GM12891 (cell line): ENCODE results near the gene ROBO3.

ENCODE experiments used
- POLR2A ChIP-seq: IDR thresholded peaks from 2 replicates; pipeline ENCODE4 v1.6.1; 2011; ENCODE audit warnings: low read depth, low read length, control low read depth
- POLR2AphosphoS5 ChIP-seq: IDR thresholded peaks from 2 replicates; pipeline ENCODE4 v1.6.1; 2011; ENCODE audit warnings: low read depth, low read length, control low read depth
- POU2F2 ChIP-seq: IDR thresholded peaks from 2 replicates; pipeline ENCODE4 v1.6.1; 2011; ENCODE audit warnings: low read depth, mild to moderate bottlenecking, control low read depth, low read length, moderate library complexity
- TAF1 ChIP-seq: IDR thresholded peaks from 2 replicates; pipeline ENCODE4 v1.6.1; 2011; ENCODE audit warnings: low read depth, low read length, control low read depth

DNA sequence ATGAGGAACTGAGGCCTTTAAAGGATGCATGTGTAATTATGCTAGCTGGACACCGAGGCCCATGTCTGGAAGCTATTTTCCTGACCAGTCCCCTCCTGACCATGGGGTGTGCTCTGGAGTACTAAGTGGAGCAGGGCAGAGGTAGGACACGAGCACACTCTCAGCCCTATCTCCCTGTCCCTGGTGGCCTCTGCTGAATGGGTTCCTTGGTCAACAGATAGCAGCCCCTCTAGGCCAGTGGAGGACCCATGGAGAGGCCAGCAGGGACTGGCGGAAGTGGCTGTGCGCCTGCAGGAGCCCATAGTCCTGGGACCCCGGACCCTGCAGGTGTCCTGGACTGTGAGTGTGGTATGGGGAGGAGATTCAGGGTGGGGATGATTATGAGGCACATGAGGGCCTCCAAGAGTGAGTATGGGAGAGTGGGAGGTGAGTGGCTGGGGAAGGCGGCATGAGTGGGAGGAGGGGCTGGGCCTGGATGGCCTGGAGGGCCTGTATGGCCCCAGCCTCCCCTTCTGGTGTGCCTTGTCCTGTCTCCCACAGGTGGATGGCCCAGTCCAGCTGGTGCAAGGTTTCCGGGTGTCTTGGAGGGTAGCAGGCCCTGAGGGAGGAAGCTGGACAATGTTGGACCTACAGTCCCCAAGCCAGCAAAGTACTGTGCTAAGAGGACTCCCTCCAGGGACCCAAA is 9.5 kb downstream of the ROBO3 start:
- TF ChIP-seq TAF1 (no peak), POLR2A (no peak), POLR2AphosphoS5 (no peak), POU2F2 (no peak)
